Hepatocyte (in vitro differentiated cells): ENCODE data around the gene JADE1.

ENCODE experiments used
- CTCF ChIP-seq: fragments of 200-600 bp; sonication (generic); IDR thresholded peaks from 2 replicates; pipeline ENCODE4 v1.5.1; 2016; ENCODE audit warnings: antibody characterized with exemption, mild to moderate bottlenecking; ENCODE audit not compliant: poor library complexity
- EZH2 ChIP-seq: fragments of 200-600 bp; sonication (generic); IDR thresholded peaks from 2 replicates; pipeline ENCODE4 v1.6.1; 2016; ENCODE audit warnings: antibody characterized with exemption, mild to moderate bottlenecking, borderline replicate concordance
- EZH2phosphoT487 ChIP-seq: fragments of 200-600 bp; sonication (generic); IDR thresholded peaks from one replicate; pipeline ENCODE4 v1.6.1; 2018; ENCODE audit warnings: antibody characterized with exemption, mild to moderate bottlenecking, low read depth, moderate library complexity; ENCODE audit not compliant: unreplicated experiment, severe bottlenecking

GRCh38 chr4:128917781-128918180, 108.3 kb downstream of the JADE1 start:
- no peak for TF ChIP-seq CTCF
- TF ChIP-seq EZH2phosphoT487 = no peak
- TF ChIP-seq EZH2 = no peak
